ENCODE results near the gene COPS4.

DNA sequence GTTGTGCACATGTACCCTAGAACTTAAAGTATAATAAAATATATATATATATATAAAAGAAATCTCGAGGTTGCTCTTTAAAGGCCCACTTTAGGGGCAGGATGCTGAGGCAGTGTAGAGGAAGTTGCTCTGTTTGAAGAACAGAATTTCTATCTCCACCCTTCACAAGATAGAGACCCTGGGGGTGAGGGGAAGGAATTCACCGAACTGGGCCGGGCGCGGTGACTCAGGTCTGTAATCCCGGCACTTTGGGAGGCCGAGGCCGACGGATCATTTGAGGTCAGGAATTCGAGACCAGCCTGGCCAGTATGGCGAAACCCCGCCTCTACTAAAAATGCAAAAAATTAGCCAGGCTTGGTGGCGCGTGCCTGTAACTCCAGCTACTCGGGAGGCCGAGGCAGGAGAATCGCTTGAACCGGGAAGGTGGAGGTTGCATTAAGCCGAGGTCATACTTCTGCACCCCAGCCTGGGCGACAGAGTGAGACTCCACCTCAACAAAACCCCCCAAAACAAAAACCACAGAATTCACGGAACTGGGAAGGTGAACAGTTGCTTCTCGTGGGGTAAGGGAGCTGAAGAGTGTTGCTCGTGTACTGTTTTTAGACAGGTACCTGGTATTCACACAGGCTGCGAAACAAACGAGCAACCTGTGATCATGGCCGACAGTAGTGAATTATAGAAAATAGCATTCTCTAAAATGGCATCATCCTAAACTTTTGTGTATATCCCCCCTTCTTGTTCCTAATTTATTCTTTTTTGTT lies 73.3 kb downstream of the COPS4 start:
- TF ChIP-seq POLR2A (IDR thresholded peaks at IDR 0.05; ENCODE audit: low read depth, low read length) (no peak), TAF1 (IDR thresholded peaks at IDR 0.05; ENCODE audit: low read depth, low read length) (no peak), POLR2AphosphoS5 (IDR thresholded peaks at IDR 0.05; ENCODE audit: low read depth, low read length) (no peak), SPI1 (IDR thresholded peaks at IDR 0.05; ENCODE audit: low read depth, low read length) (no peak), PAX5 (IDR thresholded peaks at IDR 0.05; ENCODE audit: insufficient read depth, low read length, severe bottlenecking) (no peak)

All from GM12891 (cell line).